Omental fat pad (tissue), 4 donors: Measurements from ENCODE around the gene GPR151. TPM values are rescaled to one million over a fixed set of nuclear protein-coding genes. Genes with fewer than 3 reads are reported as not detected.

Experiments used
- ATAC-seq: fragments of 150-250 bp; one replicate; pipeline ENCODE4 v1.9.1; 2016; ENCODE audit warnings: mild to moderate bottlenecking, moderate library complexity; ENCODE audit not compliant: low FRiP score
- DNase-seq: peaks from one replicate; pipeline ENCODE4 v3.0.0-alpha.2; 2019; ENCODE audit warnings: low spot score
- CTCF ChIP-seq, 3 donors: fragments of 450-650 bp; IDR thresholded peaks; one replicate each; pipeline ENCODE4 v1.5.1; 2016 to 2017; ENCODE audit warnings: antibody characterized with exemption in 3 of 3, mild to moderate bottlenecking in 3 of 3, moderate library complexity in 2 of 3
- total RNA-seq, 4 donors: library from RNA; depleted of rRNA; stranded (reverse); fragments of >200 nt; gene quantifications; one replicate each; pipeline ENCODE4 v1.1.0, GENCODE V29; 2016

The GPR151 gene
- total RNA-seq, 4 donors from 2014 or later = not detected

- ATAC-seq = no peak
- TF ChIP-seq CTCF (IDR thresholded peaks at IDR 0.05) = no peak
- no peak for DNase-seq
Observed at GRCh38 chr5:146510559-146511125, 5.3 kb downstream of the GPR151 start.

DNA sequence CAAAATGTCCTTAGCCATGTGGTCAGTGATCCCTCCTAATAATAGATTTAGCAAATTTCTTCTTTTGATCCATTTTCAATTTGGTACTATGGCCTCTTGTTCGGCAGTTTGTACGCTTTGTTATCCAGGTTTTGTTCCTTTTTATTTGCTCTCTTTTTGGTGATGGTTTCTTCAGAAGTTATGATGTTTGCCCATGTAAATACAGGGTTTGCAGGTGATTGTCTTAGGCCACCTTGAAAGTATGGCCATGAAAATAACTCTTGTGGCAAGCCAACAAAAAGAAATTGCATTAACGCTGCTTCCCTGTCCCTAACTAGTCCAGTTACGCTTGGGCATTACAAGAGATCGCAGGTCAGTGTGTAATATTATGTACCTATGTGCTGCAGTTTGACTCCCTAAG lies 8.6 kb downstream of the GPR151 start:
- TF ChIP-seq CTCF (IDR thresholded peaks at IDR 0.05) = no peak
- ATAC-seq = no peak
- no peak for DNase-seq

- DNase-seq (no peak), ATAC-seq (no peak)
- TF ChIP-seq CTCF (IDR thresholded peaks at IDR 0.05) = no peak
Observed at GRCh38 chr5:146499680-146500079, 16.3 kb downstream of the GPR151 start.

DNA sequence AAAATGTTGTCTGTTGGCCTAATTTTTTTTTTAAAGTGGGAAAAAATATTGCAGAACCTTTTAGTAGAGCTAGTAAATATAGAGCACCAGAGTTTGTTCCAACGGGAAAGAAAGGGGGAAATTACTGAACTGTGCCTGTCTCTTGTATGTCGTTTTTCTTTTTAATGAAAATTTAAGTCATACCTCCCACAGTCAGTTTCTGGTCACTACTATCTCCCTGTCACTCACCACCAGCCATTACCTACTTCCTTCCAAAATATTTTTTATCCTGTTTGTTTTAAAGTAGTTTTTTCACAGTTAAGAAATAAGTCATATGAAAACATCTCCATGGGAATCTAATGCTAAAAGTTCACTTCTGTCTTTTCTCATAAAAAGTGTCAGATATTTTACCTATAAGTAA lies 21.3 kb downstream of the GPR151 start:
- no peak for DNase-seq
- no peak for TF ChIP-seq CTCF (IDR thresholded peaks at IDR 0.05)
- ATAC-seq = no peak

DNA sequence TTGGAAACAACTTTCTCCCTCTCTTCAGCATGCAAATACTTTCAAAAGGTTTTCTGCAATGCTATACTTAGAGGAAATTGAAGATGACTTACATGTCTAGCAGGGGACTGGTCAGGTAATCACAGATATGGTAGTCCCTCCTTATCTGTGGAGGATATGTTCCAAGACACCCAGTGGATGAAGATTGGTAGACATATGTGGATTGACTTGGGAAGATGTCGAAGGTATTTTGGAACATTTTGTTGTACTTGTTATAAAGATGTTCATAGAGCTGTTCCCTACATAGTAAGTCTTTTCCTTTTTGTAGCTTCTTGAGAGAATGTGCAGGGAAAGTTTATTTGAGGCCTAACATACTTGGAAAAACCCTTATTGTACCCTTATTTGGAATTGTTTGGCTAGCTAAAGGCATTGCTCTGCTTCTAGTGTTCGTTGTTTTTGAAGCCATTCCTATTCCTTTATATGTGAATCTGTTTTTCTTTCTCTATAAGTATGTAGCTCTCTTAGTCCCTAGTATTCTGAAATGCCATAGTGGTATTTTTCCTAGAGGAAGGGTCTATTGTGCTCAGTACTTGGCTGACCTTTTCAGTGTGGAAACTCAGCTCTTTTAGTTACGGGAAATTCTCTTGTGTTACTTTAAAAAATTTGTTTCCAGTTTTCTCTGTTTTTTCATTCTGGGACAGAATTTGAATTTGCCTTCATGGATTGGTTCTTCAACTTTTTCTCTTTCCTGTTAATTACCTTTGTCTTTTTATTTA lies 25.7 kb downstream of the GPR151 start:
- TF ChIP-seq CTCF (IDR thresholded peaks at IDR 0.05) = no peak
- DNase-seq = no peak
- ATAC-seq = no peak

GRCh38 chr5:146484714-146485391 lies 31.1 kb downstream of the GPR151 start:
- ATAC-seq = no peak
- no peak for TF ChIP-seq CTCF (IDR thresholded peaks at IDR 0.05)
- DNase-seq = no peak
